Uterus (tissue), 2 donors: ENCODE measurements around the gene ATXN7L2.

Source experiments
- CTCF ChIP-seq, 4 experiments: fragments of 200-600 bp in 2 of 4; fragments of 450-650 bp in 2 of 4; sonication (generic) in 2 of 4; IDR thresholded peaks; one replicate each; pipeline ENCODE4 v1.5.1; 2016 to 2019; ENCODE audit warnings: antibody characterized with exemption in 4 of 4, mild to moderate bottlenecking in 2 of 4, moderate library complexity in 1 of 4
- POLR2A ChIP-seq, 2 donors: fragments of 450-650 bp; IDR thresholded peaks; one replicate each; pipeline ENCODE4 v1.6.1; 2016; ENCODE audit warnings: antibody characterized with exemption in 2 of 2, mild to moderate bottlenecking in 1 of 2, moderate library complexity in 1 of 2

DNA sequence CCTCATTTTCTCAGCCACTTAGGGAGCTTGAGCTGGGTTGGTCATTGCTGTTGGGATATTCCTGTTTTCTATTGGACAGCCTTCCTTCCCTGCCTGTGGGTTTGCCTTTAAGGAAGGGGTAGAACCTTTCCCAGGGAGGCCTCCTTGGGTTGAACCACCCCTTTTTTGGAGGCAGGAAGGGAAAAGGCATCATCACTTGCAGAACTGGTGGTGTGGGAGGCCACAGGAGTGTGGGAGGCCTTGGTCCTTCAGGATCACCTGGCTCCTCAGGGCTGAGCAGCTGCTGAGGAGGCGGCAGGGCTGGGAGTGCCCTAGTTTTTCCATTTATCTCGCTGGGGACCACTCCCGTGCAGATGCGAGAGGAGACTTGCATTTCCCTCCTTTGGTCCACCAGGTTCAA is 9.5 kb downstream of the ATXN7L2 start:
- no peak for TF ChIP-seq CTCF (IDR thresholded peaks at IDR 0.05)
- no peak for TF ChIP-seq POLR2A (IDR thresholded peaks at IDR 0.05)
